Activated T-helper 1 cell treated with Interleukin-2 at 50 U/mL for 16 hours (primary cell): ENCODE results near the gene C11orf24.

Experiments
- DNase-seq: peaks from one replicate; pipeline ENCODE4 v3.0.0-alpha.2; 2020; ENCODE audit warnings: low read depth

Gene C11orf24

DNA sequence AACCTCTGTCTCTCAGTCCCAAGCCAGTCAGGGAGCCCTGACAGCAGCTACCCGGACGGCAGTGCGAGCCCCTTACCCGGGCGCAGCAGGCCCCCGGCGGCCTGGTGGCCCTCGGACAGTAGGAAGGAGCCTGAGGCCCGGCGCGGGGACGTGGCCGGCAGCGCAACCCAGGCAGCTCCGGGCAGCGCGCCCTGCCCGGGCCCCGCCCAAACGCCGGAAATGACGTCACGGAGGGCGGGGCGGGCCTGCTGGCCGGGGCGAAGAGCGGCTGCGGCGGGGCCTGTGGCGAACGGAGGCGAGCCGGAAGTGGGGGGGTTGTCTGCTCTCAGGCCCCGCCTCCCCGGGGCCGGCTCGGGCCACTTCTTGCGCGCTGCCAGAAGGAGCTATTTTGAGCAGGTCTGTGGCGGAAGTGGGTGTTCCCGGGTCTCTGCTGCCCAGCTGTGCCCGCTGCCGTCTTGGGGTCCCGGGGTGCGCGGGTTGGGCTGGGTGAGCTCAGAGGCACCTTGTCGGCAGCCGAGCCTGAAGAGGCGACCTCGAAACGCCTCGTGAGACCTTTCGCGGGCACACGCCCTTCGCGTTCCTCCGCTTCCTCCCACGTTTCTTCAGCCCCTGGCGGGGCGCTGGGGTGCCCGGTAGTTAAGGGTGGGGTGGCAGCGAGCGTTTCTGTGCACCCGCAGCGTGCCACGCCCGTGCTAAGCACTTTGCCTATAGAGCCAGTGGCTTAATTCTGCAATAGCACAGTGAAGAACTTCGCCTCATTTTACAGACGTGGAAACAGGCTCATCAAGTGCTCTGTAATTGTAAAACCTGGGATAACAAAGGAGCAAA, at the start of gene C11orf24:
TSS of gene C11orf24 (minus strand) at position 193 of the 828 bp plus-strand sequence. CDS start 8,206 bp downstream, outside the sequence.
- peak; percentile 94 for DNase-seq

GRCh38 chr11:68317147-68317785, 45.5 kb upstream of the C11orf24 start:
- DNase-seq, result no peak

- DNase-seq, result no peak
Measured at GRCh38 chr11:68315171-68315920, 43.6 kb upstream of the C11orf24 start.

DNA sequence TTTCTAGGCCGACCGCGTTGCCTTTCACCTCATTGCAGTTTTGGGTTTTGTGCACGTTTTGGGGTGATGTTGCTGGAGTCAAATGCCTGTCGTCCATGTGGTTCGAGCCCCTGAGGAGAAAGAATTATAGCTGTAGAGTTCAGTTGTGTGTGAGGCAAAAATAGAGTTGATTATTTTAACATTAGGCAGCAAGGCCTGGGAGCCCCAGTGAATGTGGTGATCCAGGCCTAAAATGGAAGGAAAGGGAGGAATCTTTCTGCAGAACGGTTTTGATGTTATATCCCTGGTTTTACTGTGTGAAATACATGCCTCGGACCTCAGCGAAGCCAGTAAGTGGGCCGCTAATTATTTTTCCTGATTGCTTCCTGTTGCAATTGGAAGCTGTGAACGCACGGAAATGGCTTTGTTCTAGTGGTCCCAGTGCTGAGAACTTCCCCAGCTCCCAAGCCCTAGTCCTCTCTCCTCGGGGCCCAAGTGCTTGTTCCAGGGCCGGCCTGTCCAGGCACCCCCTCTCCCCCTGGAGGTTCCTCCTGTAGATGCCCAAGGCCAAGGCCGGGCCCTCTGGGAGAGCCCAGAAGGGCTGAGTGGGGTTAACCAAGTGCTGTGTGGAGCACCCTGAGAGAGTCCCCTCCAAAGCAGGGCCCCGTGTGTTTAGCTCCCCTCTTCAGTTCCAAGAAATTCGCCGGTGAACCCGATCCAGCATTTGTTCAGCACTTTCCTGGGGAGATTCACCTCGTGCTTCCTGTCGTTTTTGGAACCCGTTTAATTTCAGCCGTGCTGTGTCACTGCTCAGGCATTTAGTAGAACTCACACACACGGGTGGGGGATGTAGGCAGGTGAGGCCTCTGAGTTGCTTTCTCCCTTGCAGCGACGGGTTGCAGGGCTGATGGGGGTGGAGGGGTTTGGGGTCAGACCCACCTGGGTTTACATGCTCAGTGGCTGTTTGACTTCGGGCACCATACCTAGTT, 42.7 kb upstream of the C11orf24 start:
- no peak for DNase-seq

- no peak for DNase-seq
Measured at GRCh38 chr11:68313574-68314202, 41.9 kb upstream of the C11orf24 start.

GRCh38 chr11:68312780-68313573, 41.2 kb upstream of the C11orf24 start:
- no peak for DNase-seq

GRCh38 chr11:68312117-68312779, 40.5 kb upstream of the C11orf24 start, which contains the start of gene LRP5:
TSS of gene LRP5 (plus strand) at chr11:68312591. CDS start at chr11:68312715, 124 bp downstream.
- DNase-seq, result no peak

GRCh38 chr11:68311160-68312116, 39.7 kb upstream of the C11orf24 start:
- DNase-seq, result no peak

GRCh38 chr11:68309621-68310185, 37.9 kb upstream of the C11orf24 start:
- DNase-seq, result no peak

- DNase-seq, result no peak
Measured at GRCh38 chr11:68308068-68308467, 36.3 kb upstream of the C11orf24 start.

DNA sequence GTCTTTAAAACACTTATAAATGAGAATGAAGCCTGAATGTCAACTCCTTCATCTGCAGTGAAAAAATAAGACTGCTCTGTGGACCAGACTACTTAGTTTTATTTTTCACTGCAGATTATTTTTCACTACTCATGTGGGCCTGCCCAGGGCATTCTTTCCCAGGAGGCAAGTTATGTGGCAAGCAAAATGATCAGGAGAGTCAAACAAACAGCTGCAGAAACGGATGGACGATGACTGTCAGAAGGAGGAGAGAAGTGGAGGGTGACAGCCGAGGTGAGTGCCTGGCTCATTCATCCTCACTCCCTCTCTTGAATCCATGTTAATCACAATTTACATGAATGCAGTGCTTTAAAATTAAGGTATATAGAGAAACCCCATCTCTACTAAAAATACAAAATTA, 34.9 kb upstream of the C11orf24 start:
- no peak for DNase-seq

- DNase-seq, result no peak
Measured at GRCh38 chr11:68303982-68304780, 32.4 kb upstream of the C11orf24 start.

DNA sequence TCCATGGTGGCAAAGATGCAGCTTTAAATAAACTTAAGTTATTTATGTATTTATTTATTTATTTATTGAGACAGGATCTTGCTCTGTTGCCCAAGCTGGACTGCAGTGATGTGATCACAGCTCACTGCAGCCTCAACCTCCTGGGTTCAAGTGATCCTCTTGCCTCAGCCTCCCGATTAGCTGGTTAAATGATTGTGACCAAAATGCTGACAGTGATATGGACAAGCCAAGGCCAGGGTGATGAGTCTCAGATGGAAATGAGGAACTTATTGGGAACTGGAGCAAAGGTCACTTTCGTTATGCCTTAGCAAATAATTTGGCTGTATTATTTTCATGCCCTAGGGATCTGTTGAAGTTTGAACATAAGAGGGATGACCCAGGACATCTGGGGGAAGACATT, 31.3 kb upstream of the C11orf24 start:
- DNase-seq, result no peak

- DNase-seq, result no peak
Measured at GRCh38 chr11:68302670-68303069, 30.9 kb upstream of the C11orf24 start.

DNA sequence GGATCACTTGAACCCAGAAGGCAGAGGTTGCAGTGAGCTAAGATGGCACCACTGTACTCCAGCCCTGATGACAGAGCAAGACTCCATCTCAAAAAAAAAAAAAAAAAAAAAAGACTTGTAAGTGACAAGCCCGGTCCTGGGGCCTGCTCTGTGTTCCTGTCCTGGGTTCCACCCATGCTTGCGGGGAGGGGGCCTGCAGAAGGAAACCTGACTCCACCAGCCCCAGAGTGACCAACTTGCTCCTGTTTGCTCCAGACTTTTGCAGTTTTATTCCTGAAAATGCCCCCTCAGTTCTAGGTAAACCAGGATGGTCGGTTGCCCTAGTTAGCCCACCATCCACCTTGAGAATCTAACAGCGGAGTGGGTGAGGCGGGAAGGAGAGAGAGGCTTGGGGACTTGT, 30.5 kb upstream of the C11orf24 start:
- no peak for DNase-seq

- DNase-seq, result no peak
Measured at GRCh38 chr11:68300076-68300830, 28.5 kb upstream of the C11orf24 start.
